H1 (cell line): ENCODE results near the gene DOCK1. TPM values are rescaled to one million over a fixed set of nuclear protein-coding genes. Genes with fewer than 3 reads are reported as not detected.

Experiments used
- CTCF ChIA-PET: fragments of 300-600 bp; sonication (Branson Sonifier 250); formaldehyde crosslinking; loops from one replicate; lab custom pipeline; 2021; ENCODE audit not compliant: partially characterized antibody; lab: Charles Lee
- POLR2A ChIA-PET: fragments of 300-600 bp; sonication (Branson Sonifier 250); formaldehyde crosslinking; loops from one replicate; lab custom pipeline; 2021; ENCODE audit warnings: inconsistent platforms; ENCODE audit not compliant: partially characterized antibody; lab: Charles Lee
- DNase-seq, 2 experiments: peaks; one replicate each; pipeline versions ENCODE4 v3.0.0 to v3.0.0-alpha.2; 2010 to 2022; ENCODE audit warnings: low spot score in 2 of 2, low read depth in 1 of 2, mixed read lengths in 1 of 2
- FAIRE-seq: peaks from 2 replicates; lab custom pipeline; 2011; peaks lifted over from hg19 to GRCh38; lab: Jason Lieb, UNC
- H2AFZ ChIP-seq: 2 replicates; pipeline ENCODE4 v1.8.1; 2012; ENCODE audit warnings: low read length, inconsistent platforms
- H2AK5ac ChIP-seq: 2 replicates; pipeline ENCODE4 v1.6.1; 2013; ENCODE audit warnings: low read depth, low read length
- H2BK120ac ChIP-seq: replicated peaks from 2 replicates; pipeline ENCODE3; 2013; ENCODE audit warnings: low read depth, low read length, inconsistent platforms
- H2BK12ac ChIP-seq: 2 replicates; pipeline ENCODE4 v1.6.1; 2013; ENCODE audit warnings: low read depth, low read length
- H2BK15ac ChIP-seq: 2 replicates; pipeline ENCODE4 v1.6.1; 2013; ENCODE audit warnings: low read length
- H2BK20ac ChIP-seq: 2 replicates; pipeline ENCODE4 v1.6.1; 2013; ENCODE audit warnings: low read length
- H2BK5ac ChIP-seq: 2 replicates; pipeline ENCODE4 v1.6.1; 2013; ENCODE audit warnings: low read depth, low read length
- H3K14ac ChIP-seq: 2 replicates; pipeline ENCODE4 v1.6.1; 2013; ENCODE audit warnings: inconsistent platforms; ENCODE audit not compliant: insufficient read length
- H3K18ac ChIP-seq: 2 replicates; pipeline ENCODE4 v1.6.1; 2013; ENCODE audit warnings: low read length; ENCODE audit errors: extremely low read depth
- H3K23ac ChIP-seq: 2 replicates; pipeline ENCODE4 v1.6.1; 2013; ENCODE audit warnings: inconsistent platforms; ENCODE audit not compliant: insufficient read length
- H3K23me2 ChIP-seq: 2 replicates; pipeline ENCODE4 v1.6.1; 2013; ENCODE audit warnings: low read depth, low read length
- H3K27ac ChIP-seq: 2 replicates; pipeline ENCODE4 v1.6.1; 2011; ENCODE audit warnings: low read depth, low read length, inconsistent platforms
- H3K27me3 ChIP-seq, 4 experiments: replicated peaks in 1 of 4; 1 replicate in 1 of 4; 2 replicates in 3 of 4; pipeline versions ENCODE4 v1.6.1 to v1.8.1; 2011 to 2013; ENCODE audit warnings: low read length in 3 of 4, mild to moderate bottlenecking in 3 of 4, inconsistent platforms in 2 of 4, mixed read lengths in 2 of 4, moderate library complexity in 1 of 4; ENCODE audit not compliant: control insufficient read depth in 3 of 4, insufficient read depth in 3 of 4; ENCODE audit errors: extremely low read depth in 1 of 4
- H3K36me3 ChIP-seq, 4 experiments: 2 replicates each; pipeline versions ENCODE4 v1.6.1 to v1.8.1; 2011 to 2013; ENCODE audit warnings: mild to moderate bottlenecking in 4 of 4, low read length in 3 of 4, moderate library complexity in 2 of 4, control low read depth in 1 of 4, inconsistent platforms in 1 of 4; ENCODE audit not compliant: insufficient read depth in 4 of 4, control insufficient read depth in 2 of 4
- H3K4ac ChIP-seq: replicated peaks from 2 replicates; pipeline ENCODE3; 2013; ENCODE audit warnings: low read length, low read depth, mixed read lengths, inconsistent platforms; ENCODE audit not compliant: insufficient read length
- H3K4me1 ChIP-seq, 4 experiments: replicated peaks in 1 of 4; 1 replicate in 1 of 4; 2 replicates in 3 of 4; pipeline versions ENCODE4 v1.6.1 to v1.8.1; 2011 to 2013; ENCODE audit warnings: low read length in 3 of 4, inconsistent platforms in 2 of 4, mixed read lengths in 1 of 4; ENCODE audit not compliant: insufficient read depth in 4 of 4, control insufficient read depth in 3 of 4
- H3K4me2 ChIP-seq, 2 experiments: 2 replicates each; pipeline versions ENCODE4 v1.6.1 to v1.8.1; 2011 to 2013; ENCODE audit warnings: low read depth in 2 of 2, low read length in 2 of 2, control low read depth in 1 of 2, inconsistent platforms in 1 of 2, mild to moderate bottlenecking in 1 of 2; ENCODE audit not compliant: insufficient read depth in 1 of 2
- H3K4me3 ChIP-seq, 4 experiments: fragments of 200-600, 300-600 bp in 1 of 4; sonication (generic), shearing (Covaris generic), sonication (Bioruptor Twin) in 1 of 4; 2 replicates each; pipeline versions ENCODE4 v1.5.1 to v1.8.1; 2011 to 2016; ENCODE audit warnings: low read length in 4 of 4, low read depth in 3 of 4, control low read depth in 2 of 4, inconsistent platforms in 2 of 4, mild to moderate bottlenecking in 2 of 4, mixed read lengths in 1 of 4, moderate library complexity in 1 of 4; ENCODE audit not compliant: insufficient read depth in 2 of 4; ENCODE audit errors: extremely low read depth in 1 of 4
- H3K56ac ChIP-seq: replicated peaks from 2 replicates; pipeline ENCODE3; 2013; ENCODE audit warnings: low read depth, mild to moderate bottlenecking, mixed read lengths, low read length, inconsistent platforms; ENCODE audit not compliant: insufficient read length
- H3K79me1 ChIP-seq: 2 replicates; pipeline ENCODE4 v1.6.1; 2013; ENCODE audit warnings: low read depth, low read length, control low read depth
- H3K79me2 ChIP-seq, 2 experiments: 2 replicates each; pipeline versions ENCODE4 v1.6.1 to v1.8.1; 2012 to 2013; ENCODE audit warnings: low read length in 2 of 2, mild to moderate bottlenecking in 2 of 2, inconsistent platforms in 1 of 2; ENCODE audit not compliant: insufficient read depth in 2 of 2, control insufficient read depth in 1 of 2
- H3K9ac ChIP-seq, 4 experiments: replicated peaks in 1 of 4; 1 replicate in 1 of 4; 2 replicates in 3 of 4; pipeline versions ENCODE4 v1.6.1 to v1.8.1; 2011 to 2013; ENCODE audit warnings: low read depth in 3 of 4, low read length in 3 of 4, control low read depth in 2 of 4, mild to moderate bottlenecking in 2 of 4, moderate library complexity in 2 of 4, inconsistent platforms in 1 of 4; ENCODE audit errors: extremely low read depth in 1 of 4
- H3K9me3 ChIP-seq, 2 experiments: 2 replicates each; pipeline versions ENCODE4 v1.6.1 to v1.8.1; 2012 to 2013; ENCODE audit warnings: mild to moderate bottlenecking in 2 of 2, moderate library complexity in 2 of 2, control low read depth in 1 of 2, inconsistent platforms in 1 of 2, low read depth in 1 of 2, low read length in 1 of 2, mixed read lengths in 1 of 2; ENCODE audit not compliant: insufficient read depth in 2 of 2
- H4K20me1 ChIP-seq, 2 experiments: replicated peaks in 1 of 2; 2 replicates each; pipeline versions ENCODE3 to v1.8.1; 2011 to 2013; ENCODE audit warnings: inconsistent platforms in 2 of 2, low read length in 2 of 2, mild to moderate bottlenecking in 1 of 2; ENCODE audit not compliant: insufficient read depth in 2 of 2, control insufficient read depth in 1 of 2
- H4K5ac ChIP-seq: 2 replicates; pipeline ENCODE4 v1.6.1; 2013; ENCODE audit warnings: low read length, low read depth, mixed read lengths, inconsistent platforms; ENCODE audit not compliant: insufficient read length
- H4K8ac ChIP-seq: 2 replicates; pipeline ENCODE4 v1.8.0; 2013; ENCODE audit warnings: mild to moderate bottlenecking, moderate library complexity, low read length, inconsistent platforms; ENCODE audit not compliant: insufficient read depth; ENCODE audit errors: extremely low read depth
- H4K91ac ChIP-seq: replicated peaks from 2 replicates; pipeline ENCODE3; 2013; ENCODE audit warnings: low read length, mixed read lengths, inconsistent platforms; ENCODE audit not compliant: insufficient read length
- CHD2 ChIP-seq: IDR thresholded peaks from 2 replicates; pipeline ENCODE4 v1.6.1; 2012; ENCODE audit warnings: low read length, improper control_type of control experiment
- PHF8 ChIP-seq: fragments of 200-600 bp; sonication (generic); conservative IDR thresholded peaks from 2 replicates; pipeline ENCODE4 v1.7.1; 2012; ENCODE audit warnings: low read depth, mild to moderate bottlenecking, inconsistent platforms, low read length, moderate library complexity
- POLR2AphosphoS5 ChIP-seq: IDR thresholded peaks from 2 replicates; pipeline ENCODE4 v1.6.1; 2011; ENCODE audit warnings: low read depth, low read length
- SP1 ChIP-seq: IDR thresholded peaks from 2 replicates; pipeline ENCODE4 v1.6.1; 2011; ENCODE audit warnings: low read depth, low read length
- SP4 ChIP-seq: IDR thresholded peaks from 2 replicates; pipeline ENCODE4 v1.6.1; 2012; ENCODE audit warnings: low read length, inconsistent platforms
- TBP ChIP-seq: IDR thresholded peaks from 2 replicates; pipeline ENCODE4 v1.6.1; 2011; ENCODE audit warnings: low read depth, low read length, improper control_type of control experiment
- WGBS, 2 experiments: shearing (Covaris generic) in 1 of 2; methylation state at CpG; one replicate each; pipeline versions ENCODE4 v1.1.6 to v1.1.7; 2013 to 2015; ENCODE audit warnings: low lambda C conversion rate in 2 of 2, mixed read lengths in 2 of 2, inconsistent platforms in 1 of 2, low coverage in 1 of 2, missing lambda C conversion rate in 1 of 2; ENCODE audit not compliant: insufficient replicate concordance in 2 of 2, insufficient coverage in 1 of 2, insufficient read length in 1 of 2; ENCODE audit errors: extremely low coverage in 1 of 2, missing lambda C conversion rate in 1 of 2; 5-methylcytosine and 5-hydroxymethylcytosine counted together
- polyA plus RNA-seq, 7 experiments: library from polyadenylated mRNA; depleted of rRNA in 3 of 7; stranded (reverse) in 5 of 7; unstranded in 2 of 7; fragments of >200 nt in 5 of 7; fragments of 200-250 nt in 2 of 7; gene quantifications; 1 replicate in 5 of 7; 2 replicates in 1 of 7; 4 replicates in 1 of 7; pipeline versions ENCODE4 v1.2.1 to v1.2.3, GENCODE V29; 2011 to 2013; ENCODE audit warnings: missing spikeins in 2 of 7, mixed read lengths in 2 of 7
- total RNA-seq: library from RNA; stranded (reverse); fragmentation: NEBNext Ultra II Directional; extraction: Animal tissue kit (Norgen Biotek cat#: 25700); gene quantifications from 2 replicates; pipeline ENCODE4 v1.2.1, GENCODE V29; 2021

DOCK1 gene
- total and polyA plus RNA-seq, 2 of the 8 experiments (the other 6 are each of a cell fraction or from before 2014, with no cell fraction given): 11.6 to 53.0 TPM

- no peak overlapping the region for H2BK12ac ChIP-seq
- no peak overlapping the region for H4K8ac ChIP-seq
- H3K36me3 ChIP-seq: no peaks in the 10 kb centered on the region
- DNase-seq: no peak
- H3K4me1 ChIP-seq: peaks cover 0 to 24% (median 8%) of the 10 kb centered on the region in 4 experiments; a peak in 5 of 7 replicates
- peaks cover 21 to 38% of the 10 kb centered on the region in 2 experiments for H4K20me1 ChIP-seq
- no peak overlapping the region for H3K18ac ChIP-seq
- H2BK15ac ChIP-seq: no peak overlapping the region
- TF ChIP-seq TBP (no peak), PHF8 (no peak), CHD2 (no peak), SP1 (no peak), POLR2AphosphoS5 (no peak), SP4 (no peak)
- TF ChIP-seq, all 59 proteins: peak for 0
- Histone ChIP-seq H3K4me3 (no peak overlapping the region), H3K4me2 (no peak overlapping the region), H3K27me3 (no peaks in the 10 kb centered on the region), H3K56ac (no peak overlapping the region), H3K9ac (no peak overlapping the region), H2BK20ac (no peak overlapping the region), H3K4ac (no peak overlapping the region), H3K14ac (no peak overlapping the region), H2AFZ (no peak overlapping the region), H3K23me2 (peaks cover 2% of the 10 kb centered on the region; the same call in 1 of the 2 replicates), H3K9me3 (no peaks in the 10 kb centered on the region), H2BK120ac (no peak overlapping the region), H4K91ac (no peak overlapping the region), H2AK5ac (no peak overlapping the region), H3K79me2 (peaks cover 22 to 95% of the 10 kb centered on the region in 2 experiments), H3K79me1 (peaks cover 38% of the 10 kb centered on the region), H3K23ac (no peak overlapping the region), H3K27ac (no peak overlapping the region), H4K5ac (no peak overlapping the region), H2BK5ac (no peak overlapping the region)
- FAIRE-seq: no peak
- ChIA-PET CTCF (interaction anchor here (1.4 kb wide), 2 partner anchors 58 to 72 kb away, joined by 3 to 6 read pairs; no protein-coding TSS in a partner anchor), POLR2A (no interaction called here)
- 93% methylated on average over 11 of the region's 11 CpGs; no CpG with 5 or more reads in 1 of the 2 experiments for WGBS, 2 experiments
Measured at GRCh38 chr10:126911301-126911700, 6.1 kb downstream of the DOCK1 start.
